ENCODE results near the gene PPARA.

- TF ChIP-seq CTCF (IDR thresholded peaks at IDR 0.05): no peak
- TF ChIP-seq ZFX (IDR thresholded peaks at IDR 0.05; ENCODE audit: borderline replicate concordance): no peak
Measured at GRCh38 chr22:46201059-46201757, 50.9 kb downstream of the PPARA start.
